MM.1S (cell line): ENCODE results near the gene DCTN1.

Source experiments
- EZH2phosphoT487 ChIP-seq: fragments of 300-600 bp; sonication (generic); IDR thresholded peaks from 2 replicates; pipeline ENCODE4 v1.6.1; 2018; ENCODE audit warnings: antibody characterized with exemption, low read length
- TF ChIP-seq, protein P1 (sequence below): fragments of 300-600 bp; sonication (generic); IDR thresholded peaks from 2 replicates; pipeline ENCODE4 v1.5.1; 2016; ENCODE audit warnings: antibody characterized with exemption, low read length, mixed read lengths

DNA sequence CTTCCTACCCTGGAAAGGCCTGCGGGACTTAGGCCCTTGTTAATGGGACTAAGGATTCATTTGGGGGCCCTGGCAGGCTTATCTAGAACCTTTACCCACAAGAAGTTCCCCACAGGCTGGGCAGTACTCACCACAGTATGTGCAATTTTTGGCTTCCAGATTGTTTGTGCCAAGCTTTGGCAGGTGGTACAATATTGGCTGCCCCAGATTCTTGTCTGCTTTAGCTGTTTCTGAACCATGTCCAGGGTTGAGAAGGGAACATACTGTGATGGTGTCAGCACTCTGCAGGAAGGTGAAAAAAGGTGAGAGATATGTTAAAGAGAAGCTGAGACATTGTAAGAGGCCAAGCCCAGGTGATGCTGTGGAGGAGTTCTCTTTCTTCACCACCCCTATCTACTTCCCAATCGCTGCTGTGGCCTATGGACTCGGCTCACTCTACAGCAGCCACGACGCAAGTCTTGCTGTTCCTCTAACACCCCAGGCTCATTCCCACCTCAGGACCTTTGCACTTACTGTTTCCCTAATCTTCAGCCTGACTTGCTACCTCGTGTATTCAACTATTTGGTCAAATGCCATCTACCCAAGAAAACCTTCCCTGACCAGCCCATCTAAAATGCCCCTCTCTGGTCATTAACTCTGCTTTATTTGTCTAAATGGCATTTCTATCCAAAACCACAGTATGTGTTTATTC, 46.1 kb downstream of the DCTN1 start:
- TF ChIP-seq, protein P1, sequence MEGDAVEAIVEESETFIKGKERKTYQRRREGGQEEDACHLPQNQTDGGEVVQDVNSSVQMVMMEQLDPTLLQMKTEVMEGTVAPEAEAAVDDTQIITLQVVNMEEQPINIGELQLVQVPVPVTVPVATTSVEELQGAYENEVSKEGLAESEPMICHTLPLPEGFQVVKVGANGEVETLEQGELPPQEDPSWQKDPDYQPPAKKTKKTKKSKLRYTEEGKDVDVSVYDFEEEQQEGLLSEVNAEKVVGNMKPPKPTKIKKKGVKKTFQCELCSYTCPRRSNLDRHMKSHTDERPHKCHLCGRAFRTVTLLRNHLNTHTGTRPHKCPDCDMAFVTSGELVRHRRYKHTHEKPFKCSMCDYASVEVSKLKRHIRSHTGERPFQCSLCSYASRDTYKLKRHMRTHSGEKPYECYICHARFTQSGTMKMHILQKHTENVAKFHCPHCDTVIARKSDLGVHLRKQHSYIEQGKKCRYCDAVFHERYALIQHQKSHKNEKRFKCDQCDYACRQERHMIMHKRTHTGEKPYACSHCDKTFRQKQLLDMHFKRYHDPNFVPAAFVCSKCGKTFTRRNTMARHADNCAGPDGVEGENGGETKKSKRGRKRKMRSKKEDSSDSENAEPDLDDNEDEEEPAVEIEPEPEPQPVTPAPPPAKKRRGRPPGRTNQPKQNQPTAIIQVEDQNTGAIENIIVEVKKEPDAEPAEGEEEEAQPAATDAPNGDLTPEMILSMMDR: no peak
- no peak for TF ChIP-seq EZH2phosphoT487
